Keratinocyte (primary cell): ENCODE measurements around the gene KREMEN1. TPM values are rescaled to one million over a fixed set of nuclear protein-coding genes. Genes with fewer than 3 reads are reported as not detected.

Experiments
- DNase-seq: peaks from one replicate; pipeline ENCODE4 v3.0.0-alpha.2; 2011; ENCODE audit warnings: low read depth, missing footprints, low spot score
- FAIRE-seq: peaks from 2 replicates; lab custom pipeline; 2011; peaks lifted over from hg19 to GRCh38; lab: Jason Lieb, UNC
- H2AFZ ChIP-seq: 2 replicates; pipeline ENCODE4 v1.6.0; 2012; ENCODE audit warnings: low read length, control low read depth, inconsistent platforms; ENCODE audit not compliant: control insufficient read depth
- H3K27ac ChIP-seq: 2 replicates; pipeline ENCODE4 v1.5.1; 2011; ENCODE audit warnings: low read length; ENCODE audit not compliant: control insufficient read depth, insufficient read depth
- H3K27me3 ChIP-seq: 3 replicates; pipeline ENCODE4 v1.6.0; 2011; ENCODE audit warnings: low read length; ENCODE audit not compliant: control insufficient read depth, insufficient read depth; ENCODE audit errors: extremely low read depth
- H3K36me3 ChIP-seq, 2 experiments: 2 replicates in 1 of 2; 3 replicates in 1 of 2; pipeline ENCODE4 v1.5.1; 2011; ENCODE audit warnings: low read length in 2 of 2, mild to moderate bottlenecking in 1 of 2; ENCODE audit not compliant: control insufficient read depth in 2 of 2, insufficient read depth in 2 of 2; ENCODE audit errors: extremely low read depth in 1 of 2
- H3K4me1 ChIP-seq: 3 replicates; pipeline ENCODE4 v1.5.1; 2011; ENCODE audit warnings: low read length; ENCODE audit not compliant: control insufficient read depth, insufficient read depth; ENCODE audit errors: extremely low read depth
- H3K4me2 ChIP-seq: 3 replicates; pipeline ENCODE4 v1.6.0; 2011; ENCODE audit warnings: low read depth, low read length; ENCODE audit not compliant: control insufficient read depth, insufficient read depth; ENCODE audit errors: extremely low read depth
- H3K4me3 ChIP-seq, 3 experiments: fragments of 200-600 bp in 1 of 3; sonication (generic) in 1 of 3; 2 replicates in 2 of 3; 3 replicates in 1 of 3; pipeline ENCODE4 v1.5.1; 2011 to 2016; ENCODE audit warnings: low read length in 3 of 3, mild to moderate bottlenecking in 3 of 3, control low read depth in 2 of 3, inconsistent platforms in 1 of 3, low read depth in 1 of 3, mixed read lengths in 1 of 3, mixed run types in 1 of 3, moderate library complexity in 1 of 3; ENCODE audit not compliant: control insufficient read depth in 2 of 3, insufficient read depth in 2 of 3; ENCODE audit errors: extremely low read depth in 1 of 3
- H3K79me2 ChIP-seq: 2 replicates; pipeline ENCODE4 v1.6.0; 2012; ENCODE audit warnings: low read length; ENCODE audit not compliant: control insufficient read depth, insufficient read depth
- H3K9ac ChIP-seq: 3 replicates; pipeline ENCODE4 v1.6.0; 2011; ENCODE audit warnings: low read length; ENCODE audit not compliant: control insufficient read depth, insufficient read depth; ENCODE audit errors: extremely low read depth
- H3K9me1 ChIP-seq: 3 replicates; pipeline ENCODE4 v1.6.0; 2011; ENCODE audit warnings: low read length; ENCODE audit not compliant: control insufficient read depth, insufficient read depth; ENCODE audit errors: extremely low read depth
- H3K9me3 ChIP-seq: 2 replicates; pipeline ENCODE4 v1.5.1; 2012; ENCODE audit warnings: low read depth, low read length; ENCODE audit not compliant: control insufficient read depth
- H4K20me1 ChIP-seq: 3 replicates; pipeline ENCODE4 v1.6.0; 2011; ENCODE audit warnings: low read length; ENCODE audit not compliant: control insufficient read depth, insufficient read depth; ENCODE audit errors: extremely low read depth
- CTCF ChIP-seq, 3 experiments: IDR thresholded peaks in 1 of 3; conservative IDR thresholded peaks in 1 of 3; optimal IDR thresholded peaks in 1 of 3; 2 replicates in 2 of 3; 3 replicates in 1 of 3; pipeline versions ENCODE3 to v1.5.1; 2011; ENCODE audit warnings: low read length in 3 of 3, mild to moderate bottlenecking in 3 of 3, moderate library complexity in 2 of 3, control low read depth in 1 of 3, inconsistent platforms in 1 of 3; ENCODE audit not compliant: insufficient read depth in 2 of 3; ENCODE audit errors: extremely low read depth in 1 of 3
- EZH2 ChIP-seq: IDR thresholded peaks from one replicate; pipeline ENCODE4 v1.6.1; 2012; ENCODE audit warnings: inconsistent platforms, mild to moderate bottlenecking, low read length, moderate library complexity
- dilution Hi-C: fragments of 300-500 bp; cut with MboI; formaldehyde crosslinking; loops from one replicate; pipeline ENCODE4 v1.7.0; 2020; ENCODE audit warnings: low sequenced_read_pairs; ENCODE audit not compliant: extremely low pct_ligation_motif_present
- polyA plus RNA-seq, 5 experiments: library from polyadenylated mRNA; depleted of rRNA in 3 of 5; stranded (reverse) in 3 of 5; stranded (forward) in 1 of 5; unstranded in 1 of 5; fragments of >200 nt; gene quantifications; 1 replicate in 1 of 5; 2 replicates in 3 of 5; 3 replicates in 1 of 5; pipeline versions ENCODE4 v1.2.1 to v1.2.3, GENCODE V29; 2011 to 2012; ENCODE audit warnings: missing spikeins in 2 of 5, low read depth in 1 of 5, low replicate concordance in 1 of 5

The KREMEN1 gene
- polyA plus RNA-seq, 1 donor (not counting 4 experiments of a cell fraction or from before 2014, with no cell fraction given): 6.8 TPM

GRCh38 chr22:29103121-29103520 lies 30.3 kb downstream of the KREMEN1 start:
- dilution Hi-C loops: no loop called here
- Histone ChIP-seq H3K27ac (no peak overlapping the region), H3K4me2 (no peak overlapping the region), H2AFZ (no peak overlapping the region), H3K79me2 (no peaks in the 10 kb centered on the region), H4K20me1 (no peaks in the 10 kb centered on the region), H3K27me3 (no peaks in the 10 kb centered on the region), H3K4me1 (peaks cover 5% of the 10 kb centered on the region), H3K9ac (no peak overlapping the region), H3K36me3 (peaks cover 0 to 3% of the 10 kb centered on the region in 2 experiments), H3K4me3 (no peak overlapping the region), H3K9me3 (no peaks in the 10 kb centered on the region), H3K9me1 (no peaks in the 10 kb centered on the region)
- DNase-seq (no peak), FAIRE-seq (no peak)
- TF ChIP-seq EZH2: no peak
- TF ChIP-seq CTCF (optimal IDR thresholded peaks at IDR 0.05 in 1 of 3, IDR thresholded peaks at IDR 0.05 in 1 of 3, conservative IDR thresholded peaks at IDR 0.05 in 1 of 3; ENCODE audit: extremely low read depth in 1 of 3, insufficient read depth in 2 of 3, low read length in 3 of 3): no peak

- DNase-seq (no peak), FAIRE-seq (no peak)
- H3K9ac ChIP-seq: no peak overlapping the region
- H4K20me1 ChIP-seq: no peaks in the 10 kb centered on the region
- H2AFZ ChIP-seq: no peak overlapping the region
- no peaks in the 10 kb centered on the region for H3K9me3 ChIP-seq
- H3K36me3 ChIP-seq: no peaks in the 10 kb centered on the region
- peaks cover 12% of the 10 kb centered on the region for H3K4me1 ChIP-seq
- dilution Hi-C loops: no loop called here
- H3K79me2 ChIP-seq: no peaks in the 10 kb centered on the region
- no peaks in the 10 kb centered on the region for H3K9me1 ChIP-seq
- no peak overlapping the region for H3K27ac ChIP-seq
- TF ChIP-seq CTCF (optimal IDR thresholded peaks at IDR 0.05 in 1 of 3, IDR thresholded peaks at IDR 0.05 in 1 of 3, conservative IDR thresholded peaks at IDR 0.05 in 1 of 3; ENCODE audit: extremely low read depth in 1 of 3, insufficient read depth in 2 of 3, low read length in 3 of 3) (no peak), EZH2 (no peak)
- H3K27me3 ChIP-seq: no peaks in the 10 kb centered on the region
- no peak overlapping the region for H3K4me3 ChIP-seq
- H3K4me2 ChIP-seq: no peak overlapping the region
These were observed 32.6 kb downstream of the KREMEN1 start for GRCh38 chr22:29105468-29105867.
